HG02884 (cell line): ENCODE data around the gene PARVB.

ENCODE experiments used
- ATAC-seq: cut with Tn5 transposase; IDR thresholded peaks from one replicate; pipeline ENCODE4 v1.9.1; 2021; ENCODE audit warnings: mild to moderate bottlenecking, moderate library complexity; ENCODE audit not compliant: unreplicated experiment

Gene PARVB

GRCh38 chr22:44175676-44176075, 151.6 kb downstream of the PARVB start:
- ATAC-seq = no peak

- no peak for ATAC-seq
Measured at GRCh38 chr22:44179196-44179988, 155.3 kb downstream of the PARVB start.

DNA sequence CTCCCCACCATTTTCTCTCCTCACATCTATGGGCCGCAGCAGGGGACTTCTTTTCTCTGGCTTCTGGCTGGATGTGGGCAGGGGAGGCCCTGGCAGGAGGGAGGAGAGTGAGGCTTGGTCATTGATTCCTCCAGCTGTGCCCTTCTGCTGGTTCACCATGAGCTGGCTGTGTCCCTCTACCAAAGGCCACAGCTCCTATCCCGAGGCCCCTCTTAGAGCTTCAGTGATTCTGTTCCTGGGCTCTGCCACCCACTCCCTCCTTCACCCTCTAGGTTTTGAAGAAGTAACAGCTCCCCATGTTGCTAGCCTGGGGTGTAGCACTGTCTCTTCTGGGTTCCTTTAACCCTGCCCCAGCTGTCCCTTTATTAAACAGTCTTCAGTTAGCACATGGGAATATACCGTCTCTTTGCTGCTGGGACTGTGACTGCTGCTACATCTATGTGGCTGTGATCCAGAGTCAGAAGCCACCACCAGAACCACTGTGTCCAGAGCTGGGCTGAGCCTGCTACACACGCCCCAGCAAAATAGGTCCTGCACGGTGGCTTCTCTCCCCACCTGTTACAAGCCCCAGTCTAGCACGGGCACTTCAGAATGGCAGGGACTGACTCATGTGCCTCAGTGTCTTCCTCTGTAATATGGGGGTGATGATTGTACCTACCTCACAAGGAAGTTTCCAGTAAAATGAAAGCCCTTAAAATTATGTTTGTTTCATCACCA, 156.0 kb downstream of the PARVB start:
- no peak for ATAC-seq

GRCh38 chr22:44180706-44181032, 156.6 kb downstream of the PARVB start, which contains the start of gene PARVG:
TSS of gene PARVG (plus strand) at chr22:44180925. CDS start at chr22:44183330, 2,405 bp downstream.
- ATAC-seq = no peak

- ATAC-seq = no peak
Measured at GRCh38 chr22:44181033-44181911, 157.2 kb downstream of the PARVB start.

- no peak for ATAC-seq
Measured at GRCh38 chr22:44181912-44182587, 157.9 kb downstream of the PARVB start.

- no peak for ATAC-seq
Measured at GRCh38 chr22:44182588-44183286, 158.6 kb downstream of the PARVB start.

DNA sequence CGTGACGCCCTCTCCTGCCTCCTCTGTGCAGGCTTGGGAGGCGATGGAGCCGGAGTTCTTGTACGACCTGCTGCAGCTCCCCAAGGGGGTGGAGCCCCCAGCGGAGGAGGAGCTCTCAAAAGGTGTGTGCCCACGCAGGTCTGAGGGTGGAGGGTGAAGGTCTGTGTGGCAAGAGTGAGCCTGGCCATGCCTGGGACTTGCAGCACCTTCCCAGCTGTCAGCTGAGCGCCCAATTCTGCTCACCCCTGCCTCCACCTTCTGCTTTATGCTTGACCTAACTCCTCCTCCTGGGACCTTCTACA, 159.1 kb downstream of the PARVB start:
- ATAC-seq = no peak

GRCh38 chr22:44184006-44184405, 159.9 kb downstream of the PARVB start:
- no peak for ATAC-seq

- no peak for ATAC-seq
Measured at GRCh38 chr22:44185237-44186120, 161.4 kb downstream of the PARVB start.

GRCh38 chr22:44186121-44186510, 162.0 kb downstream of the PARVB start:
- ATAC-seq = no peak

DNA sequence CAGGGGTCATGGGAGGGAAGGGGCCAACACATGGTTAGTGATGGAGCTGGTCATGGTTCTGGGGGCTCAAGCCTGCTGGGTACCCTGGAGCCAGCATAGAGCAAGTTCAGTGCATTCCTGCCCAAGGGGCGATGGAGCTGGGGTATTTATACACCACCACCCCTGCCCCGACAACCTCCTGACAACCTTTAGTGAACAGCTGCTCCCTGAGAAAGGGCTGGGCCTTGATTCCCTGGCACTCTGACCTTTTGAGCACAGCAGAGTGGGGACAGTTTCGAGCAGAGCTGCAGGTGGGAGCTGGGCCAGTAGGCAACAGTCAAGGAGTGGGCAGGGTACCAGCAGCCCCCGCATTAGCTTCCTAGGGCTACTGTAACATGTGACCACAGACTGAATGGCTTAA, 162.6 kb downstream of the PARVB start:
- ATAC-seq = no peak

GRCh38 chr22:44187652-44188230, 163.6 kb downstream of the PARVB start:
- no peak for ATAC-seq

GRCh38 chr22:44188316-44188715, 164.2 kb downstream of the PARVB start:
- no peak for ATAC-seq

- ATAC-seq = no peak
Measured at GRCh38 chr22:44188986-44189630, 165.0 kb downstream of the PARVB start.

GRCh38 chr22:44190381-44190976, 166.4 kb downstream of the PARVB start:
- no peak for ATAC-seq

DNA sequence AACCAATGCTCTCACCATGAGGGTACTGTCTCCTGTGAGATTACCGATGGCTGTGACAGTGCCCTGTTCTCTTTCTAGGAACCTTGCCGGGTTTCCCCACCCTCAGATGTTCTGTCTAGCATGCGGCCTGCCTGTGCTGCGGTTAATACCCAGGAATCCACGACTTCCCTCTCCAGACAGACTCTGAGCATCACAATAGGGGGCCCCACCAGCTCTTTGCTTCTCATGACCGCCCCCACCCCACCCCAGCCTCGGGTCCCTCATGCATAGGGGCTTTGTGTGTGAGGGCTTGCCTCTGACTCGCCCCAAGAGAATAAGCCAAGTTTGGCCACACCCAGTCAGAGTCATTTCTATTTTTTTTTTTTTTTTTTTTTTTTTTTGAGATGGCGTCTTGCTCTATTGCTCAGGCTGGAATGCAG, 166.9 kb downstream of the PARVB start:
- ATAC-seq = no peak
